HepG2 (cell line): ENCODE measurements around the gene SLC4A11. TPM values are rescaled to one million over a fixed set of nuclear protein-coding genes. Genes with fewer than 3 reads are reported as not detected.

Experiments used
- ATAC-seq: fragments of 200-7000 bp; cut with Tn5 transposase; 3 replicates; pipeline ENCODE4 v1.9.1; 2020; ENCODE audit warnings: mild to moderate bottlenecking, moderate library complexity
- BruUV-seq: library from RNA; stranded (reverse); fragments of 400-500 nt; replicated peaks from 2 replicates; lab custom pipeline; 2021; lab: Mats Ljungman, UMichigan
- CTCF ChIA-PET: fragments of 300-600 bp; formaldehyde crosslinking; extraction: SDS; loops from one replicate; lab custom pipeline; 2021; ENCODE audit warnings: low total read pairs, inconsistent platforms, low intra/inter-chr PET ratio; lab: Yijun Ruan, JAX
- POLR2A ChIA-PET: fragments of 350-600 bp; sonication (Branson Sonifier 250); formaldehyde crosslinking; loops from one replicate; lab custom pipeline; 2020; ENCODE audit warnings: antibody characterized with exemption, inconsistent platforms; lab: Yijun Ruan, JAX
- DNase-seq: peaks from one replicate; pipeline ENCODE4 v3.0.0-alpha.2; 2015; ENCODE audit warnings: low spot score
- FAIRE-seq: peaks from 3 replicates; lab custom pipeline; 2011; peaks lifted over from hg19 to GRCh38; lab: Jason Lieb, UNC
- H2AFZ ChIP-seq: one replicate; pipeline ENCODE4 v1.6.1; 2011; ENCODE audit warnings: low read length, inconsistent platforms
- H3K27ac ChIP-seq: fragments of 300-600 bp; 3 replicates; pipeline ENCODE4 v1.8.0; 2011; ENCODE audit warnings: mixed run types, mild to moderate bottlenecking, mixed read lengths, low read length, inconsistent platforms; ENCODE audit not compliant: insufficient read depth; ENCODE audit errors: extremely low read length
- H3K27me3 ChIP-seq, 2 experiments: fragments of 200-600 bp in 1 of 2; 2 replicates in 1 of 2; 3 replicates in 1 of 2; pipeline versions ENCODE4 v1.6.0 to v1.8.0; 2011; ENCODE audit warnings: low read length in 2 of 2, mild to moderate bottlenecking in 2 of 2, moderate library complexity in 2 of 2, inconsistent platforms in 1 of 2; ENCODE audit not compliant: insufficient read depth in 2 of 2, control insufficient read depth in 1 of 2
- H3K36me3 ChIP-seq, 2 experiments: fragments of 200-600 bp in 1 of 2; replicated peaks in 1 of 2; 2 replicates in 1 of 2; 3 replicates in 1 of 2; pipeline versions ENCODE4 v1.5.1 to v1.8.0; 2011; ENCODE audit warnings: low read length in 2 of 2, inconsistent platforms in 1 of 2; ENCODE audit not compliant: insufficient read depth in 2 of 2, control insufficient read depth in 1 of 2
- H3K4me1 ChIP-seq: 2 replicates; pipeline ENCODE4 v1.5.1; 2012; ENCODE audit warnings: low read length, inconsistent platforms; ENCODE audit not compliant: insufficient read depth
- H3K4me2 ChIP-seq: 2 replicates; pipeline ENCODE4 v1.6.0; 2011; ENCODE audit warnings: low read depth, low read length, inconsistent platforms
- H3K4me3 ChIP-seq, 3 experiments: fragments of 200-600 bp in 1 of 3; sonication (generic), shearing (Covaris generic) in 1 of 3; replicated peaks in 1 of 3; 2 replicates each; pipeline ENCODE4 v1.5.1; 2011 to 2016; ENCODE audit warnings: low read length in 3 of 3, inconsistent platforms in 2 of 3, low read depth in 2 of 3, mild to moderate bottlenecking in 2 of 3, control low read depth in 1 of 3, mixed read lengths in 1 of 3; ENCODE audit not compliant: insufficient read depth in 1 of 3
- H3K79me2 ChIP-seq: one replicate; pipeline ENCODE4 v1.6.1; 2011; ENCODE audit warnings: low read length, inconsistent platforms; ENCODE audit not compliant: insufficient read depth
- H3K9ac ChIP-seq: 2 replicates; pipeline ENCODE4 v1.6.0; 2011; ENCODE audit warnings: mild to moderate bottlenecking, low read depth, low read length, inconsistent platforms; ENCODE audit not compliant: insufficient read depth
- H3K9me3 ChIP-seq: 2 replicates; pipeline ENCODE4 v1.5.1; 2012; ENCODE audit warnings: mild to moderate bottlenecking, low read length
- H4K20me1 ChIP-seq: 2 replicates; pipeline ENCODE4 v1.6.0; 2011; ENCODE audit warnings: inconsistent platforms, mild to moderate bottlenecking, low read length, moderate library complexity; ENCODE audit not compliant: insufficient read depth
- ARID4A ChIP-seq: sonication (generic); formaldehyde crosslinking; IDR thresholded peaks from 2 replicates; pipeline ENCODE4 v1.5.0; 2020; ENCODE audit warnings: mild to moderate bottlenecking, missing genetic modification reagents, borderline replicate concordance
- KDM5A ChIP-seq: fragments of 200-600 bp; sonication (generic); IDR thresholded peaks from 2 replicates; pipeline ENCODE4 v1.7.0; 2018; ENCODE audit warnings: antibody characterized with exemption, mild to moderate bottlenecking, low read length, borderline replicate concordance
- MLX ChIP-seq: IDR thresholded peaks from 2 replicates; pipeline ENCODE4 v1.6.1; 2016
- MTERF4 ChIP-seq: sonication (generic); formaldehyde crosslinking; IDR thresholded peaks from 2 replicates; pipeline ENCODE4 v1.8.0; 2023; ENCODE audit warnings: mild to moderate bottlenecking, missing genetic modification reagents
- NFE2 ChIP-seq: sonication (generic); formaldehyde crosslinking; IDR thresholded peaks from 2 replicates; pipeline ENCODE4 v1.4.0; 2020; ENCODE audit warnings: missing genetic modification reagents
- RARG ChIP-seq: sonication (generic); formaldehyde crosslinking; IDR thresholded peaks from 2 replicates; pipeline ENCODE4 v1.4.0; 2020; ENCODE audit warnings: low read depth, mild to moderate bottlenecking, missing genetic modification reagents
- ZHX1 ChIP-seq: sonication (generic); formaldehyde crosslinking; IDR thresholded peaks from 2 replicates; pipeline ENCODE4 v1.8.1; 2022; ENCODE audit warnings: low read depth, mild to moderate bottlenecking, missing genetic modification reagents
- ZNF260 ChIP-seq: sonication (generic); formaldehyde crosslinking; IDR thresholded peaks from 2 replicates; pipeline ENCODE4 v1.4.0; 2020; ENCODE audit warnings: missing genetic modification reagents, low read depth, mild to moderate bottlenecking, borderline replicate concordance
- ZNF44 ChIP-seq: sonication (generic); formaldehyde crosslinking; IDR thresholded peaks from 2 replicates; pipeline ENCODE4 v1.5.1; 2020; ENCODE audit warnings: mild to moderate bottlenecking, missing genetic modification reagents
- ZNF530 ChIP-seq: sonication (generic); formaldehyde crosslinking; IDR thresholded peaks from 2 replicates; pipeline ENCODE4 v1.5.0; 2020; ENCODE audit warnings: low read depth, mild to moderate bottlenecking, missing genetic modification reagents
- ZNF652 ChIP-seq: IDR thresholded peaks from 2 replicates; pipeline ENCODE4 v1.6.1; 2016; ENCODE audit warnings: low read depth, borderline replicate concordance
- WGBS: methylation state at CpG from one replicate; pipeline ENCODE4 v1.1.6; 2017; ENCODE audit warnings: low lambda C conversion rate; 5-methylcytosine and 5-hydroxymethylcytosine counted together
- in situ Hi-C: cut with HindIII; loops from 2 replicates; pipeline ENCODE4 v1.10.0; 2017; ENCODE audit warnings: low pct_unique_long_range_greater_than_20kb; ENCODE audit not compliant: extremely low pct_ligation_motif_present
- intact Hi-C: fragments of 100-400 bp; cut with micrococcal nuclease; formaldehyde crosslinking; loops from one replicate; pipeline ENCODE4 v1.10.0; 2022; ENCODE audit not compliant: unreplicated experiment
- polyA plus RNA-seq, 8 experiments: library from polyadenylated mRNA; depleted of rRNA in 3 of 8; stranded (reverse) in 7 of 8; unstranded in 1 of 8; fragments of >200 nt; fragmentation: Illumina TruSeq in 4 of 8; extraction: Trizol in 4 of 8; gene quantifications; 2 replicates each; pipeline versions ENCODE4 v1.2.1 to v1.2.3, GENCODE V29; 2011 to 2016; ENCODE audit warnings: low read depth in 4 of 8, missing spikeins in 1 of 8, mixed read lengths in 1 of 8; ENCODE audit not compliant: insufficient read depth in 1 of 8
- total RNA-seq, 5 experiments: library from RNA; depleted of rRNA; stranded (reverse); fragments of >200 nt; fragmentation: Illumina TruSeq; extraction: Trizol; gene quantifications; 2 replicates each; pipeline ENCODE4 v1.2.3, GENCODE V29; 2016; ENCODE audit warnings: low read depth in 1 of 5

Gene SLC4A11
- total and polyA plus RNA-seq, 2 of the 13 experiments (the other 11 are each of a cell fraction or from before 2014, with no cell fraction given): 3.9 to 27.0 TPM

GRCh38 chr20:3247638-3248037 is 8.6 kb upstream of the SLC4A11 start:
- Histone ChIP-seq H3K4me3 (no peak overlapping the region), H3K79me2 (no peaks in the 10 kb centered on the region), H3K27me3 (peaks cover 1 to 11% of the 10 kb centered on the region in 2 experiments; a peak in 2 of 5 replicates), H2AFZ (no peak overlapping the region), H3K9me3 (no peaks in the 10 kb centered on the region), H3K9ac (no peak overlapping the region), H3K4me2 (peak overlapping the region; percentile 68), H3K27ac (no peak overlapping the region), H4K20me1 (no peaks in the 10 kb centered on the region), H3K4me1 (peaks cover 48% of the 10 kb centered on the region), H3K36me3 (no peaks in the 10 kb centered on the region)
- 52% methylated on average over 4 of the region's 4 CpGs for whole genome bisulfite sequencing
- ChIA-PET POLR2A (interaction anchor here (0.9 to 7.9 kb wide), 4 partner anchors 9 to 45 kb away, joined by 3 to 110 read pairs (median 3); no protein-coding TSS in a partner anchor), CTCF (no interaction called here)
- no TSS peak for BruUV-seq
- in situ Hi-C loops (no loop called here), intact Hi-C loops (loop anchor here (10.0 kb wide), 1 partner anchor 83 kb away; no protein-coding TSS in a partner anchor)
- TF ChIP-seq KDM5A (no peak), MLX (CRISPR knock-in tag) (no peak), MTERF4 (CRISPR knock-in tag) (0 out of 2 replicates have a peak, but pooled peaks have one; percentile 66), ZNF530 (CRISPR knock-in tag) (no peak), ARID4A (CRISPR knock-in tag) (0 out of 2 replicates have a peak, but pooled peaks have one; percentile 24), ZNF44 (CRISPR knock-in tag) (no peak), ZNF260 (CRISPR knock-in tag) (no peak), RARG (CRISPR knock-in tag) (no peak), ZNF652 (CRISPR knock-in tag) (no peak), NFE2 (CRISPR knock-in tag) (no peak), ZHX1 (CRISPR knock-in tag) (no peak)
- FAIRE-seq (no peak), DNase-seq (no peak), ATAC-seq (peak; percentile 9)
